ENCODE measurements around the gene SFI1. TPM values are rescaled to one million over a fixed set of nuclear protein-coding genes. Genes with fewer than 3 reads are reported as not detected.

SFI1 gene
- total and polyA plus RNA-seq, 2 of the 8 experiments (the other 6 are each of a cell fraction or from before 2014, with no cell fraction given): 10.4 to 30.1 TPM

DNA sequence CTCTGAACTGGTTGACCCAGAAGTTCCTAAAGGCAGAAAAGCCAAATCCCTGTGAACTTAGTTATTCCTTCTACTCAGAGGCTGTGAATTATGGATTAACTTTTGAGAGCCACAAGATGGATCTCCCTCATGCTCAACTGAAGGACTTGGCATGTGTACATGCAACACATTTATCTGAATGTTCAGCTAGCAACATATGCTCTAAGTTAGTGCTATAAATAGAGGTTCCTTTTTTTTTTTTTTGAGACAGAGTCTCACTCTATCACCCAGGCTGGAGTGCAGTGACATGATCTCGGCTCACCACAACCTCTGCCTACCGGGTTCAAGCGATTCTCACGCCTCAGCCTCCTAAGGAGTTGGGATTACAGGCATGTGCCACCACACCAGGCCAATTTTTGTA, 46.8 kb upstream of the SFI1 start (continued):
- TF ChIP-seq, protein P1, sequence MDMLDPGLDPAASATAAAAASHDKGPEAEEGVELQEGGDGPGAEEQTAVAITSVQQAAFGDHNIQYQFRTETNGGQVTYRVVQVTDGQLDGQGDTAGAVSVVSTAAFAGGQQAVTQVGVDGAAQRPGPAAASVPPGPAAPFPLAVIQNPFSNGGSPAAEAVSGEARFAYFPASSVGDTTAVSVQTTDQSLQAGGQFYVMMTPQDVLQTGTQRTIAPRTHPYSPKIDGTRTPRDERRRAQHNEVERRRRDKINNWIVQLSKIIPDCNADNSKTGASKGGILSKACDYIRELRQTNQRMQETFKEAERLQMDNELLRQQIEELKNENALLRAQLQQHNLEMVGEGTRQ (IDR thresholded peaks at IDR 0.05; ENCODE audit: low read length): no peak
- no peak for TF ChIP-seq CBX5 (IDR thresholded peaks at IDR 0.05; ENCODE audit: low read depth, low read length)
- no peak for TF ChIP-seq PHF8 (conservative IDR thresholded peaks at IDR 0.05; ENCODE audit: low read depth, low read length)
- TF ChIP-seq MAFK (IDR thresholded peaks at IDR 0.05; ENCODE audit: low read depth, low read length): no peak
